ENCODE results near the gene TUBGCP2. TPM values are rescaled to one million over a fixed set of nuclear protein-coding genes. Genes with fewer than 3 reads are reported as not detected.

The TUBGCP2 gene
- total RNA-seq, 1 experiment from 2014 or later: 93.7 TPM

DNA sequence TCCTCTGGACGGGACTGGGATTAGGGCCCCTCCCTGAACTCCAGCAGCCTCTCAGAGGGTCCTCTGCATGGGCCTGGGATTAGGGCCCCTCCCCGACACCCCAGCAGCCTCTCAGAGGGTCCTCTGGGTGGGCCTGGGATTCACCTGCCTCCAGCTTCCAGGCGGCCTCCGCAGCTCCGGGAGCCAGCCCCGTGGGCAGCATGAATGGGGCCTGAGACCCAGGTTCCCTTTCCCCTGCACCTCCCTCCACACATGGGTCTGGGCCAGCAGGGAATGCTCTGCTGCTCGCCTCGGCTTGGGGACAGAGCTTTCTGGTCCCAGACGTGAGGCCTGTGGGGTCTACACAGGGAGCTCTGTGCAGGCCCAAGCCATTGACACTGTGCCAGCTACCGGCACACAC lies 5.5 kb downstream of the TUBGCP2 start:
- CTCF ChIA-PET: no interaction called here
- ATAC-seq (no peak), DNase-seq (ENCODE audit: low read depth, low spot score) (no peak)
- H3K36me3 ChIP-seq (ENCODE audit: control insufficient read depth, insufficient read depth, low read length): peaks cover 3% of the 10 kb centered on the region; the same call in 1 of the 2 replicates
- H3K27me3 ChIP-seq (ENCODE audit: control insufficient read depth, insufficient read depth, low read length): no peaks in the 10 kb centered on the region
- H3K4me1 ChIP-seq (ENCODE audit: control insufficient read depth, insufficient read depth, low read length): peaks cover 9% of the 10 kb centered on the region; the same call in 1 of the 2 replicates
- in situ Hi-C loops (cut with HindIII; ENCODE audit: low pct_unique_long_range_greater_than_20kb, low sequenced_read_pairs): no loop called here
- H3K9me3 ChIP-seq (ENCODE audit: control insufficient read depth, insufficient read depth, low read depth, low read length): no peaks in the 10 kb centered on the region
- intact Hi-C loops (cut with micrococcal nuclease; ENCODE audit: unreplicated experiment): no loop called here
- POLR2A ChIA-PET: interaction anchor here (0.6 kb wide), 1 partner anchor 12 kb away, joined by 3 read pairs; no protein-coding TSS in a partner anchor
- TF ChIP-seq, protein P1, sequence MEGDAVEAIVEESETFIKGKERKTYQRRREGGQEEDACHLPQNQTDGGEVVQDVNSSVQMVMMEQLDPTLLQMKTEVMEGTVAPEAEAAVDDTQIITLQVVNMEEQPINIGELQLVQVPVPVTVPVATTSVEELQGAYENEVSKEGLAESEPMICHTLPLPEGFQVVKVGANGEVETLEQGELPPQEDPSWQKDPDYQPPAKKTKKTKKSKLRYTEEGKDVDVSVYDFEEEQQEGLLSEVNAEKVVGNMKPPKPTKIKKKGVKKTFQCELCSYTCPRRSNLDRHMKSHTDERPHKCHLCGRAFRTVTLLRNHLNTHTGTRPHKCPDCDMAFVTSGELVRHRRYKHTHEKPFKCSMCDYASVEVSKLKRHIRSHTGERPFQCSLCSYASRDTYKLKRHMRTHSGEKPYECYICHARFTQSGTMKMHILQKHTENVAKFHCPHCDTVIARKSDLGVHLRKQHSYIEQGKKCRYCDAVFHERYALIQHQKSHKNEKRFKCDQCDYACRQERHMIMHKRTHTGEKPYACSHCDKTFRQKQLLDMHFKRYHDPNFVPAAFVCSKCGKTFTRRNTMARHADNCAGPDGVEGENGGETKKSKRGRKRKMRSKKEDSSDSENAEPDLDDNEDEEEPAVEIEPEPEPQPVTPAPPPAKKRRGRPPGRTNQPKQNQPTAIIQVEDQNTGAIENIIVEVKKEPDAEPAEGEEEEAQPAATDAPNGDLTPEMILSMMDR (IDR thresholded peaks at IDR 0.05): no peak
- TF ChIP-seq TCF7L2 (IDR thresholded peaks at IDR 0.05; ENCODE audit: low read depth, low read length) (no peak), SIN3A (IDR thresholded peaks at IDR 0.05; ENCODE audit: borderline replicate concordance, insufficient read depth, low read depth, low read length) (no peak), POLR2AphosphoS5 (IDR thresholded peaks at IDR 0.05; ENCODE audit: low read depth, low read length) (no peak)
- TF ChIP-seq, protein P2, sequence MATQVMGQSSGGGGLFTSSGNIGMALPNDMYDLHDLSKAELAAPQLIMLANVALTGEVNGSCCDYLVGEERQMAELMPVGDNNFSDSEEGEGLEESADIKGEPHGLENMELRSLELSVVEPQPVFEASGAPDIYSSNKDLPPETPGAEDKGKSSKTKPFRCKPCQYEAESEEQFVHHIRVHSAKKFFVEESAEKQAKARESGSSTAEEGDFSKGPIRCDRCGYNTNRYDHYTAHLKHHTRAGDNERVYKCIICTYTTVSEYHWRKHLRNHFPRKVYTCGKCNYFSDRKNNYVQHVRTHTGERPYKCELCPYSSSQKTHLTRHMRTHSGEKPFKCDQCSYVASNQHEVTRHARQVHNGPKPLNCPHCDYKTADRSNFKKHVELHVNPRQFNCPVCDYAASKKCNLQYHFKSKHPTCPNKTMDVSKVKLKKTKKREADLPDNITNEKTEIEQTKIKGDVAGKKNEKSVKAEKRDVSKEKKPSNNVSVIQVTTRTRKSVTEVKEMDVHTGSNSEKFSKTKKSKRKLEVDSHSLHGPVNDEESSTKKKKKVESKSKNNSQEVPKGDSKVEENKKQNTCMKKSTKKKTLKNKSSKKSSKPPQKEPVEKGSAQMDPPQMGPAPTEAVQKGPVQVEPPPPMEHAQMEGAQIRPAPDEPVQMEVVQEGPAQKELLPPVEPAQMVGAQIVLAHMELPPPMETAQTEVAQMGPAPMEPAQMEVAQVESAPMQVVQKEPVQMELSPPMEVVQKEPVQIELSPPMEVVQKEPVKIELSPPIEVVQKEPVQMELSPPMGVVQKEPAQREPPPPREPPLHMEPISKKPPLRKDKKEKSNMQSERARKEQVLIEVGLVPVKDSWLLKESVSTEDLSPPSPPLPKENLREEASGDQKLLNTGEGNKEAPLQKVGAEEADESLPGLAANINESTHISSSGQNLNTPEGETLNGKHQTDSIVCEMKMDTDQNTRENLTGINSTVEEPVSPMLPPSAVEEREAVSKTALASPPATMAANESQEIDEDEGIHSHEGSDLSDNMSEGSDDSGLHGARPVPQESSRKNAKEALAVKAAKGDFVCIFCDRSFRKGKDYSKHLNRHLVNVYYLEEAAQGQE (IDR thresholded peaks at IDR 0.05; ENCODE audit: insufficient read depth in 1 of 2, low read depth in 2 of 2, low read length in 1 of 2): no peak
- BruUV-seq (replicated peaks): no TSS peak
- no peak overlapping the region for H3K27ac ChIP-seq (ENCODE audit: low read length)
- H3K4me3 ChIP-seq (ENCODE audit: low read depth in 2 of 2, low read length in 2 of 2): no peak overlapping the region

DNA sequence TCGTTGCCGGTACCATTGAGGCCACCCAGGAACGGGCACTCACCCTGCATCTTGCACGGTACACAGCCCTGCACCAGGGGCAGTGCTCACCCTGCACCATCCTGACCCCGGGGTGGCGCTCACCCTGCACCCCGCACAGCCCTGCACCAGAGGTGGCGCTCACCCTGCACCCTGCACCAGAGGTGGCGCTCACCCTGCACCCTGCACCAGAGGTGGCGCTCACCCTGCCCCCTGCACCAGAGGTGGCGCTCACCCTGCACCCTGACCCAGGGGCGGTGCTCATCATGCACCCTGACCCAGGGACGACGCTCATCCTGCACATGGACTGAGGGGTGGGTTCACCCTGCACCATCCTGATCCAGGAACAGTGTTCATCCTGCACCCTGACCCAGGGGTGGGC lies 6.4 kb downstream of the TUBGCP2 start:
- DNase-seq (ENCODE audit: low read depth, low spot score) (no peak), ATAC-seq (no peak)
- in situ Hi-C loops (cut with HindIII; ENCODE audit: low pct_unique_long_range_greater_than_20kb, low sequenced_read_pairs) (no loop called here), intact Hi-C loops (cut with micrococcal nuclease; ENCODE audit: unreplicated experiment) (no loop called here)
- peaks cover 5% of the 10 kb centered on the region; the same call in 1 of the 2 replicates for H3K4me1 ChIP-seq (ENCODE audit: control insufficient read depth, insufficient read depth, low read length)
- no TSS peak for BruUV-seq (replicated peaks)
- H3K27ac ChIP-seq (ENCODE audit: low read length): no peak overlapping the region
- TF ChIP-seq, protein P2 (IDR thresholded peaks at IDR 0.05; ENCODE audit: insufficient read depth in 1 of 2, low read depth in 2 of 2, low read length in 1 of 2): no peak
- TF ChIP-seq, protein P1 (IDR thresholded peaks at IDR 0.05): no peak
- TF ChIP-seq SIN3A (IDR thresholded peaks at IDR 0.05; ENCODE audit: borderline replicate concordance, insufficient read depth, low read depth, low read length): no peak
- TF ChIP-seq TCF7L2 (IDR thresholded peaks at IDR 0.05; ENCODE audit: low read depth, low read length): no peak
- no peak for TF ChIP-seq POLR2AphosphoS5 (IDR thresholded peaks at IDR 0.05; ENCODE audit: low read depth, low read length)
- no peaks in the 10 kb centered on the region for H3K27me3 ChIP-seq (ENCODE audit: control insufficient read depth, insufficient read depth, low read length)
- ChIA-PET POLR2A (no interaction called here), CTCF (no interaction called here)
- H3K4me3 ChIP-seq (ENCODE audit: low read depth in 2 of 2, low read length in 2 of 2): no peak overlapping the region
- no peaks in the 10 kb centered on the region; the same call in 1 of the 2 replicates for H3K36me3 ChIP-seq (ENCODE audit: control insufficient read depth, insufficient read depth, low read length)
- no peaks in the 10 kb centered on the region for H3K9me3 ChIP-seq (ENCODE audit: control insufficient read depth, insufficient read depth, low read depth, low read length)
